Endothelial cell of umbilical vein (primary cell): ENCODE results near the gene CDH15. TPM values are rescaled to one million over a fixed set of nuclear protein-coding genes. Genes with fewer than 3 reads are reported as not detected.

Source experiments
- BruUV-seq: library from RNA; stranded (reverse); fragments of 400-500 nt; replicated peaks from 2 replicates; lab custom pipeline; 2021; lab: Mats Ljungman, UMichigan
- CTCF ChIA-PET: fragments of 300-600, 350-600 bp; sonication (Branson Sonifier 250); formaldehyde crosslinking; loops from one replicate; lab custom pipeline; 2021; ENCODE audit warnings: antibody characterized with exemption, inconsistent platforms; lab: Charles Lee
- POLR2A ChIA-PET: fragments of 300-600, 350-600 bp; sonication (Branson Sonifier 250); formaldehyde crosslinking; loops from one replicate; lab custom pipeline; 2021; ENCODE audit warnings: antibody characterized with exemption, inconsistent platforms; lab: Charles Lee
- DNase-seq: peaks from one replicate; pipeline ENCODE4 v3.0.0-alpha.2; 2011; ENCODE audit warnings: low read depth, low spot score
- FAIRE-seq: peaks from 2 replicates; lab custom pipeline; 2011; peaks lifted over from hg19 to GRCh38; lab: Jason Lieb, UNC
- H2AFZ ChIP-seq: 2 replicates; pipeline ENCODE4 v1.6.0; 2012; ENCODE audit warnings: low read depth, low read length, control low read depth, inconsistent platforms
- H3K27ac ChIP-seq: 2 replicates; pipeline ENCODE4 v1.5.1; 2011; ENCODE audit warnings: low read depth, mild to moderate bottlenecking, control low read depth, low read length, moderate library complexity; ENCODE audit not compliant: insufficient read depth
- H3K27me3 ChIP-seq, 2 experiments: 2 replicates each; pipeline versions ENCODE4 v1.6.0 to v1.6.1; 2011; ENCODE audit warnings: low read length in 2 of 2, mixed read lengths in 1 of 2; ENCODE audit not compliant: control insufficient read depth in 2 of 2, insufficient read depth in 2 of 2
- H3K36me3 ChIP-seq, 2 experiments: 2 replicates in 1 of 2; 3 replicates in 1 of 2; pipeline ENCODE4 v1.5.1; 2011; ENCODE audit warnings: low read length in 2 of 2, mild to moderate bottlenecking in 1 of 2, moderate library complexity in 1 of 2; ENCODE audit not compliant: control insufficient read depth in 2 of 2, insufficient read depth in 2 of 2; ENCODE audit errors: extremely low read depth in 1 of 2
- H3K4me1 ChIP-seq: 3 replicates; pipeline ENCODE4 v1.5.1; 2011; ENCODE audit warnings: mild to moderate bottlenecking, low read length; ENCODE audit not compliant: control insufficient read depth, insufficient read depth; ENCODE audit errors: extremely low read depth
- H3K4me2 ChIP-seq: 2 replicates; pipeline ENCODE4 v1.6.1; 2011; ENCODE audit warnings: low read length, control low read depth, mixed read lengths; ENCODE audit not compliant: insufficient read depth
- H3K4me3 ChIP-seq, 3 experiments: fragments of 200-600 bp in 1 of 3; sonication (generic), shearing (Covaris generic) in 1 of 3; replicated peaks in 1 of 3; 2 replicates each; pipeline ENCODE4 v1.5.1; 2011 to 2016; ENCODE audit warnings: control low read depth in 3 of 3, low read length in 3 of 3, mild to moderate bottlenecking in 2 of 3, inconsistent platforms in 1 of 3, low read depth in 1 of 3, moderate library complexity in 1 of 3; ENCODE audit not compliant: insufficient read depth in 1 of 3
- H3K79me2 ChIP-seq: 2 replicates; pipeline ENCODE4 v1.6.0; 2012; ENCODE audit warnings: low read length, inconsistent platforms; ENCODE audit not compliant: control insufficient read depth, insufficient read depth
- H3K9ac ChIP-seq: replicated peaks from 2 replicates; pipeline ENCODE3; 2011; ENCODE audit warnings: low read length, control low read depth; ENCODE audit not compliant: insufficient read depth; ENCODE audit errors: extremely low read depth
- H3K9me1 ChIP-seq: replicated peaks from 3 replicates; pipeline ENCODE4 v1.6.0; 2011; ENCODE audit warnings: mild to moderate bottlenecking, low read length; ENCODE audit not compliant: control insufficient read depth, insufficient read depth; ENCODE audit errors: extremely low read depth
- H3K9me3 ChIP-seq: replicated peaks from 2 replicates; pipeline ENCODE4 v1.5.1; 2012; ENCODE audit warnings: low read length, inconsistent platforms; ENCODE audit not compliant: control insufficient read depth, insufficient read depth
- H4K20me1 ChIP-seq: replicated peaks from 2 replicates; pipeline ENCODE3; 2011; ENCODE audit warnings: mild to moderate bottlenecking, low read length; ENCODE audit not compliant: control insufficient read depth, insufficient read depth; ENCODE audit errors: extremely low read depth
- CTCF ChIP-seq, 2 donors: IDR thresholded peaks; 1 replicate in 1 of 2; 2 replicates in 1 of 2; pipeline ENCODE4 v1.5.1; 2011; ENCODE audit warnings: low read length in 2 of 2, mild to moderate bottlenecking in 2 of 2, moderate library complexity in 2 of 2, control low read depth in 1 of 2, inconsistent platforms in 1 of 2, low read depth in 1 of 2; ENCODE audit not compliant: insufficient read depth in 1 of 2; ENCODE audit errors: extremely low read depth in 1 of 2
- EZH2 ChIP-seq: IDR thresholded peaks from 2 replicates; pipeline ENCODE4 v1.6.1; 2012; ENCODE audit warnings: borderline replicate concordance, low read depth, mild to moderate bottlenecking, moderate library complexity, low read length, inconsistent platforms; ENCODE audit not compliant: severe bottlenecking
- FOS ChIP-seq: IDR thresholded peaks from 2 replicates; pipeline ENCODE4 v1.6.1; 2011; ENCODE audit warnings: mild to moderate bottlenecking, low read length, moderate library complexity, borderline replicate concordance; ENCODE audit not compliant: insufficient read depth
- GATA2 ChIP-seq: IDR thresholded peaks from 2 replicates; pipeline ENCODE4 v1.7.0; 2011; ENCODE audit warnings: low read depth, mild to moderate bottlenecking, moderate library complexity, mixed read lengths, low read length; ENCODE audit not compliant: insufficient read length, insufficient read depth
- JUN ChIP-seq: IDR thresholded peaks from 2 replicates; pipeline ENCODE4 v1.6.1; 2011; ENCODE audit warnings: borderline replicate concordance, low read depth; ENCODE audit not compliant: insufficient read length, insufficient read depth
- MAX ChIP-seq: IDR thresholded peaks from 2 replicates; pipeline ENCODE4 v1.6.1; 2011; ENCODE audit not compliant: insufficient read depth, insufficient read length
- MYC ChIP-seq: IDR thresholded peaks from one replicate; pipeline ENCODE4 v1.6.1; 2011; ENCODE audit warnings: mild to moderate bottlenecking, low read depth, low read length
- POLR2A ChIP-seq: IDR thresholded peaks from 2 replicates; pipeline ENCODE4 v1.6.1; 2012; ENCODE audit warnings: low read depth, mild to moderate bottlenecking, control low read depth, low read length
- POLR2AphosphoS5 ChIP-seq: IDR thresholded peaks from 2 replicates; pipeline ENCODE4 v1.6.1; 2012; ENCODE audit warnings: low read depth, mild to moderate bottlenecking, control low read depth, low read length, moderate library complexity; ENCODE audit not compliant: insufficient read depth
- dilution Hi-C: fragments of 300-500 bp; cut with MboI; formaldehyde crosslinking; loops from one replicate; pipeline ENCODE4 v1.15.0; 2019; ENCODE audit warnings: low sequenced_read_pairs; ENCODE audit not compliant: extremely low pct_ligation_motif_present
- intact Hi-C: fragments of 100-400 bp; cut with micrococcal nuclease; formaldehyde crosslinking; loops from one replicate; pipeline ENCODE4 v1.10.0; 2022
- polyA plus RNA-seq, 4 experiments: library from polyadenylated mRNA; depleted of rRNA in 3 of 4; stranded (reverse) in 3 of 4; unstranded in 1 of 4; fragments of >200 nt; gene quantifications; 2 replicates each; pipeline versions ENCODE4 v1.2.1 to v1.2.3, GENCODE V29; 2011 to 2012; ENCODE audit warnings: missing spikeins in 1 of 4
- total RNA-seq: library from RNA; stranded (reverse); gene quantifications from 2 replicates; pipeline ENCODE4 v1.2.3, GENCODE V29; 2021

CDH15 gene
- total and polyA plus RNA-seq, 2 donors (not counting 3 experiments of a cell fraction or from before 2014, with no cell fraction given): 0.44 TPM; not detected in 1

- Histone ChIP-seq H2AFZ (no peak overlapping the region), H3K4me1 (no peaks in the 10 kb centered on the region), H3K4me2 (no peak overlapping the region), H3K27ac (no peak overlapping the region), H3K27me3 (no peaks in the 10 kb centered on the region), H4K20me1 (no peaks in the 10 kb centered on the region), H3K4me3 (no peak overlapping the region), H3K9me1 (no peaks in the 10 kb centered on the region), H3K36me3 (peaks cover 0 to 4% of the 10 kb centered on the region in 2 experiments), H3K9me3 (no peaks in the 10 kb centered on the region), H3K79me2 (no peaks in the 10 kb centered on the region), H3K9ac (no peak overlapping the region)
- TF ChIP-seq POLR2AphosphoS5 (no peak), MYC (no peak), FOS (no peak)
- no peak for DNase-seq
- ChIA-PET POLR2A (no interaction called here), CTCF (no interaction called here)
- intact Hi-C loops: no loop called here
- FAIRE-seq: no peak
- dilution Hi-C loops: no loop called here
- no TSS peak for BruUV-seq
These were observed 20.6 kb upstream of the CDH15 start for GRCh38 chr16:89150981-89151380.

DNA sequence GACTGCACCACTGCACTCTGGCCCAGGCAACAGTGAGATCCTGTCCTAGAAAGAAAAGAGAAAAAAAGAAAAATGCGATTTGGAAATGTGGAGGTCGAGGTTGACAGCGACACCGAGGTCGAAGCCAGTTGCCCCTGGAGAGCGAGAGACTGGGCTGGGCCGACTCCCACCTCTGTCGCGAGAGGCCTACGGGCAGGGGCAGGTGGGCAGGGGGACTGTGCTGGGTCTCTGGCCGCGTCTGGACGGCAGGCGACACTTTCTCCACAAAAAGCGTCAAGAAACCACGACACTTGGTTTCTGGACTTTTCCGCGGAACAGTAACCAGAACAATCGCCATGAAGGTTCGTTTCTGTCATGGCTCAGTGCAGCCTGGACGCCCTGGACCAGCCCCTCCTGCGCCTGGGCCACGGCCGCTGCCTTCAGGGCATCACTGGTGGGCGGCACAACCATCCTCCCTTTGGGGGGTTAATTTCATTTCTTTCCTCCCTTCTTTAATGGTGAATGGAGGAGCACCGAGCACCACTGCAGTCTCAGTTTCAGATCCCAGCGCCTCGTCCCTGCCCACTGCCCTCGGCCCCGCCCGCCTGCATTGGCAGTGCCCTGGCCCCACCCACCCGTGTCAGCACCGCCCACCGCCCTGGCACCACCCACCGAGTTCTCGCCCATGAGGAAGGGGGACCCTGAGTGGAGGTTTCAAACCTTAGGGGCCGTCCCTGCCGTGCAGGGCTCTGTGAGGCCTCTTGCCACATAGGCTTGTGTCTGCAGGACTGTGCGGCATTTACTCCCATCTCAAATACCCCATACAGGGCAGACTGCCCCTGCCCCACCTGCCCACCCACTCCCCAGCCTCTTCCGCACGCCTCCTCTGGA is 18.5 kb upstream of the CDH15 start:
- H3K9ac ChIP-seq: no peak overlapping the region
- intact Hi-C loops: no loop called here
- no peak for TF ChIP-seq FOS
- TF ChIP-seq POLR2A: no peak
- no peak for TF ChIP-seq CTCF (IDR thresholded peaks at IDR 0.05; ENCODE audit: extremely low read depth in 1 of 2, insufficient read depth in 1 of 2, low read depth in 1 of 2, low read length in 2 of 2)
- no peak for TF ChIP-seq MYC
- no peak for TF ChIP-seq JUN
- TF ChIP-seq MAX: no peak
- no peak for TF ChIP-seq POLR2AphosphoS5
- TF ChIP-seq EZH2: no peak
- TF ChIP-seq GATA2: no peak
- FAIRE-seq: no peak
- H2AFZ ChIP-seq: no peak overlapping the region
- peaks cover 0 to 2% of the 10 kb centered on the region in 2 experiments for H3K36me3 ChIP-seq
- no peak for DNase-seq
- ChIA-PET POLR2A (no interaction called here), CTCF (no interaction called here)
- H3K4me2 ChIP-seq: no peak overlapping the region
- no peaks in the 10 kb centered on the region for H3K79me2 ChIP-seq
- BruUV-seq: no TSS peak
- H3K9me3 ChIP-seq: no peaks in the 10 kb centered on the region
- dilution Hi-C loops: no loop called here
- H4K20me1 ChIP-seq: no peaks in the 10 kb centered on the region
- no peaks in the 10 kb centered on the region for H3K27me3 ChIP-seq
- no peak overlapping the region for H3K4me3 ChIP-seq
- no peaks in the 10 kb centered on the region for H3K9me1 ChIP-seq
- no peak overlapping the region for H3K27ac ChIP-seq
- no peaks in the 10 kb centered on the region for H3K4me1 ChIP-seq
